H1 (cell line): Measurements from ENCODE around the gene SGK1. TPM values are rescaled to one million over a fixed set of nuclear protein-coding genes. Genes with fewer than 3 reads are reported as not detected.

ENCODE experiments used
- CTCF ChIA-PET: fragments of 300-600 bp; sonication (Branson Sonifier 250); formaldehyde crosslinking; loops from one replicate; lab custom pipeline; 2021; ENCODE audit not compliant: partially characterized antibody; lab: Charles Lee
- POLR2A ChIA-PET: fragments of 300-600 bp; sonication (Branson Sonifier 250); formaldehyde crosslinking; loops from one replicate; lab custom pipeline; 2021; ENCODE audit warnings: inconsistent platforms; ENCODE audit not compliant: partially characterized antibody; lab: Charles Lee
- DNase-seq, 2 experiments: peaks; one replicate each; pipeline versions ENCODE4 v3.0.0 to v3.0.0-alpha.2; 2010 to 2022; ENCODE audit warnings: low spot score in 2 of 2, low read depth in 1 of 2, mixed read lengths in 1 of 2
- FAIRE-seq: peaks from 2 replicates; lab custom pipeline; 2011; peaks lifted over from hg19 to GRCh38; lab: Jason Lieb, UNC
- H2AFZ ChIP-seq: 2 replicates; pipeline ENCODE4 v1.8.1; 2012; ENCODE audit warnings: low read length, inconsistent platforms
- H2AK5ac ChIP-seq: 2 replicates; pipeline ENCODE4 v1.6.1; 2013; ENCODE audit warnings: low read depth, low read length
- H2BK120ac ChIP-seq: replicated peaks from 2 replicates; pipeline ENCODE3; 2013; ENCODE audit warnings: low read depth, low read length, inconsistent platforms
- H2BK12ac ChIP-seq: 2 replicates; pipeline ENCODE4 v1.6.1; 2013; ENCODE audit warnings: low read depth, low read length
- H2BK15ac ChIP-seq: 2 replicates; pipeline ENCODE4 v1.6.1; 2013; ENCODE audit warnings: low read length
- H2BK20ac ChIP-seq: 2 replicates; pipeline ENCODE4 v1.6.1; 2013; ENCODE audit warnings: low read length
- H2BK5ac ChIP-seq: 2 replicates; pipeline ENCODE4 v1.6.1; 2013; ENCODE audit warnings: low read depth, low read length
- H3K14ac ChIP-seq: 2 replicates; pipeline ENCODE4 v1.6.1; 2013; ENCODE audit warnings: inconsistent platforms; ENCODE audit not compliant: insufficient read length
- H3K18ac ChIP-seq: 2 replicates; pipeline ENCODE4 v1.6.1; 2013; ENCODE audit warnings: low read length; ENCODE audit errors: extremely low read depth
- H3K23ac ChIP-seq: 2 replicates; pipeline ENCODE4 v1.6.1; 2013; ENCODE audit warnings: inconsistent platforms; ENCODE audit not compliant: insufficient read length
- H3K23me2 ChIP-seq: 2 replicates; pipeline ENCODE4 v1.6.1; 2013; ENCODE audit warnings: low read depth, low read length
- H3K27ac ChIP-seq: 2 replicates; pipeline ENCODE4 v1.6.1; 2011; ENCODE audit warnings: low read depth, low read length, inconsistent platforms
- H3K27me3 ChIP-seq, 4 experiments: replicated peaks in 1 of 4; 1 replicate in 1 of 4; 2 replicates in 3 of 4; pipeline versions ENCODE4 v1.6.1 to v1.8.1; 2011 to 2013; ENCODE audit warnings: low read length in 3 of 4, mild to moderate bottlenecking in 3 of 4, inconsistent platforms in 2 of 4, mixed read lengths in 2 of 4, moderate library complexity in 1 of 4; ENCODE audit not compliant: control insufficient read depth in 3 of 4, insufficient read depth in 3 of 4; ENCODE audit errors: extremely low read depth in 1 of 4
- H3K36me3 ChIP-seq, 4 experiments: 2 replicates each; pipeline versions ENCODE4 v1.6.1 to v1.8.1; 2011 to 2013; ENCODE audit warnings: mild to moderate bottlenecking in 4 of 4, low read length in 3 of 4, moderate library complexity in 2 of 4, control low read depth in 1 of 4, inconsistent platforms in 1 of 4; ENCODE audit not compliant: insufficient read depth in 4 of 4, control insufficient read depth in 2 of 4
- H3K4ac ChIP-seq: replicated peaks from 2 replicates; pipeline ENCODE3; 2013; ENCODE audit warnings: low read length, low read depth, mixed read lengths, inconsistent platforms; ENCODE audit not compliant: insufficient read length
- H3K4me1 ChIP-seq, 4 experiments: replicated peaks in 1 of 4; 1 replicate in 1 of 4; 2 replicates in 3 of 4; pipeline versions ENCODE4 v1.6.1 to v1.8.1; 2011 to 2013; ENCODE audit warnings: low read length in 3 of 4, inconsistent platforms in 2 of 4, mixed read lengths in 1 of 4; ENCODE audit not compliant: insufficient read depth in 4 of 4, control insufficient read depth in 3 of 4
- H3K4me2 ChIP-seq, 2 experiments: 2 replicates each; pipeline versions ENCODE4 v1.6.1 to v1.8.1; 2011 to 2013; ENCODE audit warnings: low read depth in 2 of 2, low read length in 2 of 2, control low read depth in 1 of 2, inconsistent platforms in 1 of 2, mild to moderate bottlenecking in 1 of 2; ENCODE audit not compliant: insufficient read depth in 1 of 2
- H3K4me3 ChIP-seq, 4 experiments: fragments of 200-600, 300-600 bp in 1 of 4; sonication (generic), shearing (Covaris generic), sonication (Bioruptor Twin) in 1 of 4; 2 replicates each; pipeline versions ENCODE4 v1.5.1 to v1.8.1; 2011 to 2016; ENCODE audit warnings: low read length in 4 of 4, low read depth in 3 of 4, control low read depth in 2 of 4, inconsistent platforms in 2 of 4, mild to moderate bottlenecking in 2 of 4, mixed read lengths in 1 of 4, moderate library complexity in 1 of 4; ENCODE audit not compliant: insufficient read depth in 2 of 4; ENCODE audit errors: extremely low read depth in 1 of 4
- H3K56ac ChIP-seq: replicated peaks from 2 replicates; pipeline ENCODE3; 2013; ENCODE audit warnings: low read depth, mild to moderate bottlenecking, mixed read lengths, low read length, inconsistent platforms; ENCODE audit not compliant: insufficient read length
- H3K79me1 ChIP-seq: 2 replicates; pipeline ENCODE4 v1.6.1; 2013; ENCODE audit warnings: low read depth, low read length, control low read depth
- H3K79me2 ChIP-seq, 2 experiments: 2 replicates each; pipeline versions ENCODE4 v1.6.1 to v1.8.1; 2012 to 2013; ENCODE audit warnings: low read length in 2 of 2, mild to moderate bottlenecking in 2 of 2, inconsistent platforms in 1 of 2; ENCODE audit not compliant: insufficient read depth in 2 of 2, control insufficient read depth in 1 of 2
- H3K9ac ChIP-seq, 4 experiments: replicated peaks in 1 of 4; 1 replicate in 1 of 4; 2 replicates in 3 of 4; pipeline versions ENCODE4 v1.6.1 to v1.8.1; 2011 to 2013; ENCODE audit warnings: low read depth in 3 of 4, low read length in 3 of 4, control low read depth in 2 of 4, mild to moderate bottlenecking in 2 of 4, moderate library complexity in 2 of 4, inconsistent platforms in 1 of 4; ENCODE audit errors: extremely low read depth in 1 of 4
- H3K9me3 ChIP-seq, 2 experiments: 2 replicates each; pipeline versions ENCODE4 v1.6.1 to v1.8.1; 2012 to 2013; ENCODE audit warnings: mild to moderate bottlenecking in 2 of 2, moderate library complexity in 2 of 2, control low read depth in 1 of 2, inconsistent platforms in 1 of 2, low read depth in 1 of 2, low read length in 1 of 2, mixed read lengths in 1 of 2; ENCODE audit not compliant: insufficient read depth in 2 of 2
- H4K20me1 ChIP-seq, 2 experiments: replicated peaks in 1 of 2; 2 replicates each; pipeline versions ENCODE3 to v1.8.1; 2011 to 2013; ENCODE audit warnings: inconsistent platforms in 2 of 2, low read length in 2 of 2, mild to moderate bottlenecking in 1 of 2; ENCODE audit not compliant: insufficient read depth in 2 of 2, control insufficient read depth in 1 of 2
- H4K5ac ChIP-seq: 2 replicates; pipeline ENCODE4 v1.6.1; 2013; ENCODE audit warnings: low read length, low read depth, mixed read lengths, inconsistent platforms; ENCODE audit not compliant: insufficient read length
- H4K8ac ChIP-seq: 2 replicates; pipeline ENCODE4 v1.8.0; 2013; ENCODE audit warnings: mild to moderate bottlenecking, moderate library complexity, low read length, inconsistent platforms; ENCODE audit not compliant: insufficient read depth; ENCODE audit errors: extremely low read depth
- H4K91ac ChIP-seq: replicated peaks from 2 replicates; pipeline ENCODE3; 2013; ENCODE audit warnings: low read length, mixed read lengths, inconsistent platforms; ENCODE audit not compliant: insufficient read length
- ATF3 ChIP-seq: IDR thresholded peaks from 2 replicates; pipeline ENCODE4 v1.6.1; 2011; ENCODE audit warnings: low read depth, mild to moderate bottlenecking, low read length; ENCODE audit not compliant: insufficient read depth
- CHD2 ChIP-seq: IDR thresholded peaks from 2 replicates; pipeline ENCODE4 v1.6.1; 2012; ENCODE audit warnings: low read length, improper control_type of control experiment
- CREB1 ChIP-seq: IDR thresholded peaks from 2 replicates; pipeline ENCODE4 v1.6.1; 2012; ENCODE audit warnings: inconsistent platforms
- EGR1 ChIP-seq: IDR thresholded peaks from 2 replicates; pipeline ENCODE4 v1.6.1; 2011; ENCODE audit warnings: low read depth, low read length, borderline replicate concordance
- HDAC2 ChIP-seq, 2 experiments: fragments of 300-600 bp in 1 of 2; sonication (generic) in 1 of 2; IDR thresholded peaks; 2 replicates each; pipeline ENCODE4 v1.6.1; 2011 to 2012; ENCODE audit warnings: low read depth in 2 of 2, low read length in 2 of 2, mild to moderate bottlenecking in 2 of 2, moderate library complexity in 2 of 2, borderline replicate concordance in 1 of 2, inconsistent platforms in 1 of 2
- JUN ChIP-seq: IDR thresholded peaks from 2 replicates; pipeline ENCODE4 v1.6.1; 2011; ENCODE audit warnings: low read depth, mild to moderate bottlenecking, improper control_type of control experiment, low read length
- JUND ChIP-seq: IDR thresholded peaks from 2 replicates; pipeline ENCODE4 v1.6.1; 2011; ENCODE audit warnings: mild to moderate bottlenecking, improper control_type of control experiment, low read length
- RFX5 ChIP-seq: IDR thresholded peaks from 2 replicates; pipeline ENCODE4 v1.6.1; 2011; ENCODE audit warnings: low read depth, low read length, improper control_type of control experiment, borderline replicate concordance
- SRF ChIP-seq: IDR thresholded peaks from 2 replicates; pipeline ENCODE4 v1.6.1; 2011; ENCODE audit warnings: mild to moderate bottlenecking, low read depth, low read length, moderate library complexity
- WGBS, 2 experiments: shearing (Covaris generic) in 1 of 2; methylation state at CpG; one replicate each; pipeline versions ENCODE4 v1.1.6 to v1.1.7; 2013 to 2015; ENCODE audit warnings: low lambda C conversion rate in 2 of 2, mixed read lengths in 2 of 2, inconsistent platforms in 1 of 2, low coverage in 1 of 2, missing lambda C conversion rate in 1 of 2; ENCODE audit not compliant: insufficient replicate concordance in 2 of 2, insufficient coverage in 1 of 2, insufficient read length in 1 of 2; ENCODE audit errors: extremely low coverage in 1 of 2, missing lambda C conversion rate in 1 of 2; 5-methylcytosine and 5-hydroxymethylcytosine counted together
- polyA plus RNA-seq, 7 experiments: library from polyadenylated mRNA; depleted of rRNA in 3 of 7; stranded (reverse) in 5 of 7; unstranded in 2 of 7; fragments of >200 nt in 5 of 7; fragments of 200-250 nt in 2 of 7; gene quantifications; 1 replicate in 5 of 7; 2 replicates in 1 of 7; 4 replicates in 1 of 7; pipeline versions ENCODE4 v1.2.1 to v1.2.3, GENCODE V29; 2011 to 2013; ENCODE audit warnings: missing spikeins in 2 of 7, mixed read lengths in 2 of 7
- total RNA-seq: library from RNA; stranded (reverse); fragmentation: NEBNext Ultra II Directional; extraction: Animal tissue kit (Norgen Biotek cat#: 25700); gene quantifications from 2 replicates; pipeline ENCODE4 v1.2.1, GENCODE V29; 2021

SGK1 gene
- total and polyA plus RNA-seq, 2 of the 8 experiments (the other 6 are each of a cell fraction or from before 2014, with no cell fraction given) = 14.5 to 18.4 TPM

DNA sequence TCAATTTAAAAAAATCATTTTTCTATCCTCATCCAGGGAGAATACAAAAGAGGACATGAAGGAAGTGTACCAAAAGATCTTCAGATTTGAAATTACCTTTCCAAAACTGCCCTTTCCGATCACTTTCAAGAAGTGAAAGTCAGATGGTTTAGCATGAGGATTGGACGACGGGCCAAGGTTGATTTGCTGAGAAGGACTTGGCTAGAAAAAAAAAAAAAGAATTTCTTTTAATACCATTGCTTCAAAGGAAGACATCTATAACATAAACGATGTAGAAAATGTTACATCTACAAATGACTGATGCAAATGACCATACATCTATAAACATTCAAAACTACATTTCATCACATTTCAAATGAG lies 144.6 kb downstream of the SGK1 start:
- H2BK5ac ChIP-seq = no peak overlapping the region
- H3K23me2 ChIP-seq = peaks cover 14% of the 10 kb centered on the region; the same call in 1 of the 2 replicates
- no peak overlapping the region for H4K5ac ChIP-seq
- no peaks in the 10 kb centered on the region for H3K9me3 ChIP-seq
- no peak overlapping the region for H2BK15ac ChIP-seq
- no peak overlapping the region for H3K23ac ChIP-seq
- H4K8ac ChIP-seq = no peak overlapping the region
- H2BK20ac ChIP-seq = no peak overlapping the region
- no peak overlapping the region for H4K91ac ChIP-seq
- no peaks in the 10 kb centered on the region for H4K20me1 ChIP-seq
- peak overlapping the region in 1 of 4 experiments; percentile 72; a peak in 2 of 8 replicates for H3K4me3 ChIP-seq
- no peak overlapping the region for H3K56ac ChIP-seq
- no peak overlapping the region for H3K18ac ChIP-seq
- H3K27ac ChIP-seq = no peak overlapping the region
- 92% methylated on average over 4 of the region's 4 CpGs; no CpG with 5 or more reads in 1 of the 2 experiments for WGBS, 2 experiments
- POLR2A ChIA-PET = interaction anchor here (0.5 to 1.5 kb wide), 18 partner anchors 9 to 654 kb away, joined by 3 to 9 read pairs (median 4); partner anchors contain the start of gene SGK1
- no peak overlapping the region for H2AFZ ChIP-seq
- H2AK5ac ChIP-seq = no peak overlapping the region
- FAIRE-seq (no peak), DNase-seq (no peak)
- no peaks in the 10 kb centered on the region for H3K79me2 ChIP-seq
- no peak overlapping the region for H2BK12ac ChIP-seq
- H2BK120ac ChIP-seq = no peak overlapping the region
- no peak overlapping the region for H3K9ac ChIP-seq
- peaks cover 0 to 18% (median 12%) of the 10 kb centered on the region in 4 experiments; a peak in 6 of 7 replicates for H3K27me3 ChIP-seq
- no peak overlapping the region for H3K14ac ChIP-seq
- H3K4me2 ChIP-seq = peak overlapping the region in 1 of 2 experiments; percentile 93; a peak in 1 of 4 replicates
- H3K36me3 ChIP-seq = peaks cover 9 to 34% (median 22%) of the 10 kb centered on the region in 4 experiments
- CTCF ChIA-PET = interaction anchor here (0.6 to 1.6 kb wide), 22 partner anchors 9 to 768 kb away, joined by 3 to 25 read pairs (median 4); no protein-coding TSS in a partner anchor
- H3K4me1 ChIP-seq = peaks cover 4 to 13% (median 8%) of the 10 kb centered on the region in 4 experiments; a peak in 6 of 7 replicates
- H3K79me1 ChIP-seq = no peaks in the 10 kb centered on the region
- TF ChIP-seq JUN (no peak), CREB1 (no peak), JUND (no peak), RFX5 (no peak), HDAC2 (IDR thresholded peaks at IDR 0.05; ENCODE audit: borderline replicate concordance in 1 of 2, low read depth in 2 of 2, low read length in 2 of 2) (no peak), ATF3 (no peak), CHD2 (no peak), EGR1 (no peak), SRF (no peak)
- no peak overlapping the region for H3K4ac ChIP-seq
